Cardiac muscle cell (in vitro differentiated cells and primary cell): ENCODE measurements around the gene EFCAB8. TPM values are rescaled to one million over a fixed set of nuclear protein-coding genes. Genes with fewer than 3 reads are reported as not detected.
A peak's percentile ranks its signal among the peaks of the same experiment; 100 is the strongest.
"Not testable (repeated sequence)": the region's sequence is repeated elsewhere in the genome, so short reads cannot be mapped to it uniquely, and the experiment has no call there.

Experiments used
- DNase-seq, 2 donors: peaks; one replicate each; pipeline versions ENCODE4 v3.0.0 to v3.0.0-alpha.2; 2010 to 2017; ENCODE audit warnings: low read depth in 1 of 2, low spot score in 1 of 2
- H3K27ac ChIP-seq: fragments of 200-600 bp; sonication (generic); 2 replicates; pipeline ENCODE4 v1.5.1; 2016
- H3K27me3 ChIP-seq: fragments of 200-600 bp; sonication (generic); 2 replicates; pipeline ENCODE4 v1.6.0; 2016; ENCODE audit warnings: control low read depth
- H3K36me3 ChIP-seq: fragments of 200-600 bp; sonication (generic); 2 replicates; pipeline ENCODE4 v1.5.1; 2016; ENCODE audit warnings: control low read depth
- H3K4me1 ChIP-seq: fragments of 200-600 bp; sonication (generic); 2 replicates; pipeline ENCODE4 v1.8.1; 2017; ENCODE audit warnings: low read depth, mild to moderate bottlenecking, mixed run types
- H3K4me3 ChIP-seq: fragments of 200-600 bp; sonication (generic); 2 replicates; pipeline ENCODE4 v1.5.1; 2016; ENCODE audit warnings: mild to moderate bottlenecking
- H3K9me3 ChIP-seq: fragments of 200-600 bp; sonication (generic); 2 replicates; pipeline ENCODE4 v1.5.1; 2017; ENCODE audit warnings: low read depth, mild to moderate bottlenecking, control low read depth
- polyA plus RNA-seq: library from polyadenylated mRNA; unstranded; fragments of >200 nt; fragmentation: Nextera tagmentation; extraction: Ambion mirVana; gene quantifications from 2 replicates; pipeline ENCODE4 v1.2.1, GENCODE V29; 2016
- total RNA-seq: library from RNA; depleted of rRNA; stranded (reverse); fragments of >200 nt; gene quantifications from 2 replicates; pipeline ENCODE4 v1.2.3, GENCODE V29; 2016
- TF ChIP-seq, protein P1 (sequence below): IDR thresholded peaks from 2 replicates; pipeline ENCODE4 v1.5.1; 2012; ENCODE audit warnings: low read depth, mild to moderate bottlenecking, low read length

The EFCAB8 gene
- total and polyA plus RNA-seq, 2 experiments from 2014 or later: 0.54 TPM; not detected in 1

DNA sequence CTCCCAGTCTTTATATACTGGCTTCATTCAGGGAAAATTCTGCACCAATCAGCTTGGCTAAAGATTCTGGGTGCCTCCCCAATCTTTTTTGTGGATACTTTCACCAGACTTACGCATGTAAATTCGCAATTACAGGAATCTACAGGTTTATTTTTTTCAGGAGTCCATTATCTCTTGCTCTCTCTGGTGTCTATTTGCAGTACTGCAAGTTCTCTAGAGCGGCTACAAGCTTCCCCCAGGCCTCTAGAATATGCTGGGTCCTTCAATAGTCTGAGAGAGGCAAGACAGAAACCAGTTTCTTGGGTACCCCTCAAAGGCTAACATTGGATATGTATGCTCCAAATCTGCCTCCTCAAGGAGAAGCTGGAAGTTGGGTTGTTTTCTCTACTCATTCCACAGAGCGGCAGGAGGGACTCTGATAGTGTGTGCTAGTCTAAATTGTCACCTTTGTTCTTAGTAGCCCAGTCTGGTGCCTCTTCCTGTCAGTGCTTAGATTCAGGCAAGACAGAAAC, 87.0 kb downstream of the EFCAB8 start:
- Histone ChIP-seq H3K36me3 (no peaks in the 10 kb centered on the region), H3K27ac (no peak overlapping the region), H3K4me3 (no peak overlapping the region), H3K27me3 (no peaks in the 10 kb centered on the region), H3K9me3 (no peaks in the 10 kb centered on the region), H3K4me1 (peaks cover 8% of the 10 kb centered on the region)
- TF ChIP-seq, protein P1, sequence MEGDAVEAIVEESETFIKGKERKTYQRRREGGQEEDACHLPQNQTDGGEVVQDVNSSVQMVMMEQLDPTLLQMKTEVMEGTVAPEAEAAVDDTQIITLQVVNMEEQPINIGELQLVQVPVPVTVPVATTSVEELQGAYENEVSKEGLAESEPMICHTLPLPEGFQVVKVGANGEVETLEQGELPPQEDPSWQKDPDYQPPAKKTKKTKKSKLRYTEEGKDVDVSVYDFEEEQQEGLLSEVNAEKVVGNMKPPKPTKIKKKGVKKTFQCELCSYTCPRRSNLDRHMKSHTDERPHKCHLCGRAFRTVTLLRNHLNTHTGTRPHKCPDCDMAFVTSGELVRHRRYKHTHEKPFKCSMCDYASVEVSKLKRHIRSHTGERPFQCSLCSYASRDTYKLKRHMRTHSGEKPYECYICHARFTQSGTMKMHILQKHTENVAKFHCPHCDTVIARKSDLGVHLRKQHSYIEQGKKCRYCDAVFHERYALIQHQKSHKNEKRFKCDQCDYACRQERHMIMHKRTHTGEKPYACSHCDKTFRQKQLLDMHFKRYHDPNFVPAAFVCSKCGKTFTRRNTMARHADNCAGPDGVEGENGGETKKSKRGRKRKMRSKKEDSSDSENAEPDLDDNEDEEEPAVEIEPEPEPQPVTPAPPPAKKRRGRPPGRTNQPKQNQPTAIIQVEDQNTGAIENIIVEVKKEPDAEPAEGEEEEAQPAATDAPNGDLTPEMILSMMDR: peak; percentile 68
- DNase-seq: peak; percentile 43 to 49

DNA sequence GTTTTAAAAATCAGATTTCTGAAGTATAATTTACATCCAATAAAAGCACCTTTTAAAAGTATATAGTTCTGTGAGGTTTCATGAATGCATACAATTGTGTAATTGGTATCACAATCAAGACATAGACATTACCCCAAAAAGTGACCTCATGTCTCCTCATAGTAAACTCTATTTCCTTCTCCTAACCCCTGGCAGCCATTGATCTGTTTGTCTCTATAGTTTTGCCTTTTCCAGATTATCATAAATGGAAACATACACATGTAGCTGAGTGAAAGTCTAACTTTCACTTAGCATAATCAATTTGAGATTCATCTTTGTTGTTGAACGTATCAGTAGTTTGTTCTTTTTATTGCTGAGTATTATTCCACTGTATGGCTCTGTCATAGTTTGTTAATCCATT, 87.9 kb downstream of the EFCAB8 start:
- H3K4me3 ChIP-seq: no peak overlapping the region
- DNase-seq: no peak
- H3K27ac ChIP-seq: no peak overlapping the region
- no peaks in the 10 kb centered on the region for H3K27me3 ChIP-seq
- H3K4me1 ChIP-seq: peaks cover 12% of the 10 kb centered on the region
- H3K36me3 ChIP-seq: no peaks in the 10 kb centered on the region
- TF ChIP-seq, protein P1: no peak
- no peaks in the 10 kb centered on the region for H3K9me3 ChIP-seq

DNA sequence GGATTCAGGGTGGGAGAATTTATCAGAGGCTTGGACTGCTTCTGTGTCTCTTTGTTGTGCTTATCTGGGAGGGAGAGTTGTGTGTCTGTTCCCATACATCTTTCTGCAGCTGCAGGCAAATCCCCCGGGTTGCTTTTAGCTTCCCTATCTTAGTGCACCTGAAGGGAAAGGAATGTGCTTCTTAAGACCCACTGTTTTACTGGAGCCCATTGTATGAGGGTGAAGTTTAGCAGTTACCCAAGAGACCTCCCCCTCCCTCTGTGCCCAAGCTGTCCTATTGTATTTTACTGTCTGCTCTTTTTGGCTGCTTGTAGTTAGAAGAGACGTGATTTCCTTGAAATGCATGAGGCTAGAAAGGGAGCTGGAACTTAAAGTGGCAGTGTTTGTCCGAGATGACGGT, 91.8 kb downstream of the EFCAB8 start:
- not testable (repeated sequence) for H3K4me3 ChIP-seq, H3K36me3 ChIP-seq, DNase-seq, H3K27me3 ChIP-seq, H3K9me3 ChIP-seq
- H3K27ac ChIP-seq: peak overlapping the region; percentile 16
- H3K4me1 ChIP-seq: peaks cover 12% of the 10 kb centered on the region

DNA sequence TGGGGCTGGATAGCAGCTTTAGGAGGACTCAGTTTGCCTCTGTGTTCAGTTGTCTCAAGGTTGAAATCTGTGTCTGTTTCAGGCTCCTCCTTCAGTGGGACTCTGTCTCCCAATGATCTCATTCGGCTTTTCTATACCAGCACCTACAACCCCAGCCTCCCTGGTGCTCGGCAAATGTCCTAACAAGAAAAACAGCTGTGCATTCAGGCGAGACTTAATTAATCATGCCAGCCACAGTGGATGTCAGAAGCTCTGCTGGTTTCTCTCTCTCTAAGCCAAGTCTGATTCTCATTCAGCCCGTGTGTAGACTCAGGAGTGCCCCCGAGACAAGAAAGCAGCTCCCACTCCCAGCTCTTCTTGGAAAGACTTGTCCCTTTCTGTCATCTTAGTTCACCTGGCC, 98.7 kb downstream of the EFCAB8 start:
- Histone ChIP-seq H3K4me3 (no peak overlapping the region), H3K27ac (no peak overlapping the region), H3K27me3 (no peaks in the 10 kb centered on the region), H3K9me3 (no peaks in the 10 kb centered on the region), H3K36me3 (no peaks in the 10 kb centered on the region), H3K4me1 (no peaks in the 10 kb centered on the region)
- DNase-seq: no peak
- TF ChIP-seq, protein P1: no peak

DNA sequence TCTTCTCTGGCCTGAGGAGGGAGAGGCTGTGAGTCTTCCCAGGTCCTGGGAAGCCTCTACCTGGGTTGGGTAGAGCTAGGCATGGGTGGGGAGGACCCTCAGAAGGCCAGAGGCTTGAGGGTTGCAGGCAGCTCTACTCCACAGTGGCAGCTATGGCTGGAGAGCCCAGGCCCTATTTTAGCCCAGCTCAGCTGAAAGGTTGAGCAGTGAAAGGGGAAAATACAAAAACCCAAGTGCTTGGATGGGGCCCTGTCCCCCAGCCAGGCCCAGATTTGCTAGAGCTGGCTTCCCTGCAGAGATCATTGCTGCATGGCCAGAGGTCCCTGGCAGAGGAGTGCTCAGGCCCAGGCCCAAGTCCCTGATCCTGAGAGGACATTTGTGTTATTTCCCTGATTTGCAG, 99.9 kb downstream of the EFCAB8 start:
- H3K9me3 ChIP-seq: no peaks in the 10 kb centered on the region
- no peak for DNase-seq
- H3K4me1 ChIP-seq: no peaks in the 10 kb centered on the region
- TF ChIP-seq, protein P1: no peak
- H3K27me3 ChIP-seq: no peaks in the 10 kb centered on the region
- H3K4me3 ChIP-seq: no peak overlapping the region
- no peak overlapping the region for H3K27ac ChIP-seq
- H3K36me3 ChIP-seq: no peaks in the 10 kb centered on the region

DNA sequence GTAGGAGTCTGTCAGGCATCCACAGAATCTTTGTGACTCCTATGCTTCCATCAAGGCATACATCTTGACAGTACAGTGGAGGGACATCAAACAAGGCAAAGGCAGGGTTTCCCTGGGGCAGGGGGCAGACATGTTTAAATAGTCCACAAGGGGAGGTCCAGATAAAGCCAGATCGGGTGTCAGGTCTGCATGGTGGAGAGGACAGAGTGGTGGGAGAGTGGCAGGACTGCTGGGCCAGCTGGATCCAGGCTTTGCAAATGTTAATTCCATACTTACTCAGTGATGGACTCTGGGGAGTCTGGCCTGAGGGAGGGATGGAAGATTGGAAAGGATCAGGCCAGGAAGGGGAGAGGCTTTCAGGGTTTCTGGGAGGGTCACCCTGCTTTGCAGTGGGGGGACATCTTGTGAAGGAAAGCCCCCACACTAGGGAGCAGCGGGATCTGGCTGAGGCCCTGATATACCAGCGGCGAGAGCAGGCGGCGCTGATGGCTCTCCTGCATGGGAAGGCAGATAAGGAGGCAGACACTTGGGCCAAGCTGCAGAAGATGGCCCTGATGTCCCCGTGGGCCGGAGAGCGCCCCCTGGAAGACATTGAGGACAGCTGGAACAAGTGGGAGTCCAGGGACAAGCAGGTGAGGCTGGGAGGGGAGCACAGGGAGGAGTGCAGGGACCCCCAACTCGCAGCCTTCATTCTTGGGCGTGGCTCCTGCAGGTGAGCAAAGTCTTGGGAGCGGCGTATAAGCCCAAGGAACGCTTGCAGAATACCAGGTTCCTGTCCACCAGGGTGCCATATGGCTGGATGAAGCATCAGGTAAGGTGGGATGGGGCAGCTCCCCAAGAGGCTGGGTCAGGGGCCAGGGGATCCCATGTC, 100.9 kb downstream of the EFCAB8 start:
- Histone ChIP-seq H3K9me3 (no peaks in the 10 kb centered on the region), H3K27me3 (no peaks in the 10 kb centered on the region), H3K4me1 (no peaks in the 10 kb centered on the region), H3K27ac (no peak overlapping the region), H3K4me3 (no peak overlapping the region), H3K36me3 (no peaks in the 10 kb centered on the region)
- TF ChIP-seq, protein P1: no peak
- DNase-seq: no peak
